Measurements from ENCODE around the gene ZFP92.
"Not testable (repeated sequence)": the region's sequence is repeated elsewhere in the genome, so short reads cannot be mapped to it uniquely, and the experiment has no call there.

Gene ZFP92

DNA sequence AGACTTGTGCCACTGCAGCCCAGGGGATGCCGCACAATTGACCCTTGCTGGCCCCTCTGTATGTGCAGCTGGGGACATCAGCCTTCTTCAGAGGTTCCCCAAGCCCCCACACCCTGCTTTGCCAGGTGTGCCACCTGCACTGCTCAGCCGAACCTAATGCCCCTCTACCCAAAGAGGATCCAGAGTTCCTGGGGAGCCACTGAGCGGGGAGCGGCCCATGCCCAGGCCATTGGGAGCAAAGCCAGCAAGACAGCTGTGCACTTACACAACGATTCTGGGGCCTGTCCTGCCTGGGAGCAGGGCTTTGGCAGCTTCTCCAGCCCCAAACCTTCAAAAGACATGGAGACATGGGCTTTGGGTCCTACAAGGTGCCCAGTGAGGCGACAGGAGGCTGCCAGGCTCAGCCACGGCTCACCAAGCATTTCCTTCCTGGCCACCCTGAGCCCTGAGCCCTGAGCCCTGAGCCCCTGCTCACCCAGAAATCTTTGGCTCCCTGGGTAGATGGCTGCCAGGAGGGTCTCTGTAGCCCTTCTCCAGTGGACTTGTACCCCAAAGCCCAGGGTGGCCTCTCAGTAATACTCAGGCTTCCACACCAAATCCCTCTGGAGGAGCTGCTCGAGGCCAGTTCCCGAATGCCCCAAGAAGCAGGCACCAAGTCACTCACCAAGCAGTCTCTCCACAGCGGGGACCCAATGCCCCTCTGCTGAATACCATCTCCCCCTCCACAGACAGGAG is 23.1 kb upstream of the ZFP92 start:
- no peak for DNase-seq

DNA sequence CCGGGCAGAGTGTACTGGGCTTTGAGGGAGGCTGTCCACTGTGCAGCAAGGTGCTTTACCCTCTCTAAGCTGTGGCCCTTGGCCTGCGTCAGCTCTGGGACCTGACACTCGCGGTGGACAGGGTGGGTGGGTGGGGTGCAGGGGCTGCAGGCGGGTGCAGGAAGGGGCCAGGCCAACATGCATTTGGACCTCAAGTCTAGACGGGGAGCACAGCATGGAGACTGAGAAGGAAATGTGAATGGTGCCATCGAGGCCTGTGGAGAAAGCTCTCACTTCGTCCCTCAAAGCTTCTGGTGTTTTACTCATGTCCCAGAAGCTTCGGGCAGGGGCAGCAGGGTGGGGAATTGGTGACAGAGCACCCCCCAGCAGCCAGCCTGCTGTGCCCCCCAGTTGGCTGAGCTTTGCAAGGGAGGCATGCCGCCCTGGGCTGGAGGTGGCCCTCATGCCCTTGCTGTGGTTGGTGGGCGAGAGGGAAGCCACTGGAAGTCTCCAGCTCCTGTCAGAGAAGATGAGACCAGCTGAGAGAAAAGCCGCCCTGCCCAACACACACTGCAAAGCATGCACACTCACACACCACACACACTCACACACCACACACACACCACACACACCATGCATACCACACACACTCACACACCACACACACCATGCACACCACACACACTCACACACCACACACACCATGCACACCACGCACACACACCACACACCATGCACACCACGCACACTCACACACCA is 22.4 kb upstream of the ZFP92 start:
- no peak for DNase-seq

DNA sequence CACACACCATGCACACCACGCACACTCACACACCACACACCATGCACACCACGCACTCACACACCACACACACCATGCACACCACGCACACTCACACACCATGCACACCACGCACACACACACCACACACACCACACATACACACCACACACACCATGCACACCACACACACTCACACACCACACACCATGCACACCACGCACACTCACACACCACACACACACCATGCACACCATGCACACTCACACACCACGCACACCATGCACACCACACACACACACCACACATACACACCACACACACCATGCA is 21.9 kb upstream of the ZFP92 start:
- DNase-seq = not testable (repeated sequence)

DNA sequence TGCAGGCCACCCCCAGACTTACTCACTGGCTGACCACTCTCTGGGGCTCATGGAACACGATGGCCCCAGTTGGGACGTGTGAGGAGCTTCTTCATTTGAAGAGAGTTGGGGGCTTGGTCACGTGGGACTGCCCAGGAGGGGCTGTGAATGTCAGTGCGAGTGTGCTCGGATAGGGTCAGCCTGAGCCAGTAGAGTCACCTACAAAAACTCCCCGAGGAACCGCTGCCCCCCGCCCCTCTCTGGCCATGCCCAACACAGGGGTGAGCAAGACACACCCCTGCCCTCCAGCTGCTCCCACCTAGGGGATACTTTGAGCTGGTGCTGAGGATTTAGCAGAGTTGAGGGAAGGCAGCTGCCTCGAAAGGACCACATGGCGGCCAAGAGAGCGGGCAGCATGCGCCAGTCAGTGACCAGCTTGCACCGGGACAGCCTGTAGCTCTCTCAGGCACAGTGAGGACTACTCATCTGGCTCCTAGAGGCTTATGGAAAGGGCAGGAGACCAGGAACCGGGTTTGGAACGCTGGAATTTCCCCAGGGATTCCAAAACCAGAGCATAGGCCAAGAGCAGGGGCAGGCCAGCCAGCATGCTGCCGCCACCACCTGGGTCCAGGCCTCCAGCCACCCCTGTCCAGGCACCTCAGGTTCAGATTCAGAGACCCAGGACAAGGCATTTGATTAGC is 18.5 kb upstream of the ZFP92 start:
- no peak for DNase-seq

DNA sequence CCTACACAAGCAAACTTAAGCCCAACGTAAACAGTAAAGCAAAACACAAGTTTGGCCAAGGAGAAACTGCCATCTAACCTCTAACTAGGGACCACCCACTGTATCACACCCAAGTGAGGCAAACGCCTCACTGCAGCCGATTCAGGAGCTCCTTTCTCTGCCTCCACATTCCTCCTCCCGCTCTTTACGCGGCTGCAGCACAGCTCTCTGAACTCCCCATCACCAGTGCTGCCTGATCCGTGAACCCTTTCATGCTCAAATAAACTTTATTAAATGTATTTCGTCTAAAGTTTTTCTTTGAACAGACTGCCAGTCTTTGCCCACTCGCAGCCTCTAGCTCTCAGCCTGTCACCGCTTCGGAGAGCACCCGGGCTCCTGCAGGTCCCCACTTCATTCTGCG is 16.7 kb upstream of the ZFP92 start:
- DNase-seq = no peak

DNA sequence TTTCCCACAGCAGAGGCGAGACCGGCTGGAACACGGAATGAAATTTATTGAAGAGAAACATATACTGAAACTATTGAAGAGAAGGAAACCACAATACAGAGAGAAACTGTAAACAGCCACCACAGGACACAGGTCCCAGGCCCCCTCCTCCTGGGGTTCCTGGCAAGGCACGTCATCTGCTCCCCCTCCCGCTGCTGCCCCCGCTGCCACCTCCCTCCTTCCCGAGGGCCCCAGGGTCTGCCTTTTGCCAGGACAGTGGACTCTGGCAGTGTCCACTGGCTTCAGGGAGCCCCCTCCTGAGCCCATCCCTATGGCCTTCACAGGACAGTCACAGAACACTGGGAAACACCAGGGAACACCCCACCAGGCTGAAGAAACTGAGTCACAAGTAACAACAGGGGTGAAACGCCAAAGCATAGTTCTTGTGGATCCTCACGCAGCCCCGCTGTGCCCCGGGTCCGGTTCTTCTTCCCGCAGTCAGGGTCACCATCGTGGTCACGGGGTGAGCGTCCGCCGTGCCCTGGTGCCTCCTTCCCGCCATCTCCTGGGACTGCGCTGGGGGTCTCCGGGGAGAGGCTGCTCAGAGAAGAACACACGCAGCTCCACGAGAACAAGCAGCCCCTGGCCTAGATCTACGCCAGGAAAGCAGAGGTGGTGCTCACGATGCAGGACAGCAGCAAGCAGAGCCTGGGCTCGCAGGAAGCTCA is 15.5 kb upstream of the ZFP92 start:
- DNase-seq = no peak

DNA sequence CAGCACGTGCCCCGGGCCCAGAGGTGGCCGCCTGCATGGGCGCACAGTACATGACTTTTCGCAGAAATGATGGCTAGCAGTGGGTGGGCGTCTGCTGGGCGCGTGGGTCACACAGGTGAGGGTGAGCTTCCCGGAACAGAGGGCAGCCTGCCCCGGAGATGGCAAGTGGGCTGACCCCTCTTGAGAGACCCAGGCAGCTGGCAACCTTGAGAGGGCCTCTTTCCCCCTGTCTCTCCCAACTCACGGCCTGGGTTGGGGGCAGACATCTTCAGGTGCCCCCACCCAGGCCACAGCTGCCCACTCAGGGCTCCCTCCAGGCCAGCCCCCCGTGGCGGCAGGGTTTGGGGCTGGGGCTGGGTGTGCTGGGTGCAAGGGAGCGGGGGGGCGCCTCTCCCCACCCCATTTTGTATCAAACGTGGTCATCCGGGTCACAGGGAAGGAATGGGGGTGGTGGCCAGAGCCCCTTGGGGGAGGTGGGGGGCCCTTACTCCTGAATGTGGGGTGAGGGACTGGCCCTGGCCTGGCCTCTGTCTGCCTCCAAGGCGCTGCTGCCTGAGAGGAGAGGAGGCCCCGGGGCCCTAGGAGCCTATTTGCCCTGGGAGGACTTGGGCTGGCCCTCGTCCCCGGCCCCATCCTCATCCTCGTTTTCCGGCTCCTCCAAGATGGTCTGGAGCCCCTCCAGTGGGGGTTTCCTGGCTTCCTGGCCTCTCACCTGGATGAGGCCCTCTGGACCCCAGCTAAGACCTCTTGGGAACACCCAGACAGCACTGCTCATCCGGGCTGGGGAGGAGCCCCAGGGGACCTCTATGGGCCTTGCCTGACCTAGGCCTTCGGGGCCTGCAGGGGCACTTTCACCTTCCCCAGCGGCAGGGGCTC is 14.7 kb upstream of the ZFP92 start:
- DNase-seq = no peak

DNA sequence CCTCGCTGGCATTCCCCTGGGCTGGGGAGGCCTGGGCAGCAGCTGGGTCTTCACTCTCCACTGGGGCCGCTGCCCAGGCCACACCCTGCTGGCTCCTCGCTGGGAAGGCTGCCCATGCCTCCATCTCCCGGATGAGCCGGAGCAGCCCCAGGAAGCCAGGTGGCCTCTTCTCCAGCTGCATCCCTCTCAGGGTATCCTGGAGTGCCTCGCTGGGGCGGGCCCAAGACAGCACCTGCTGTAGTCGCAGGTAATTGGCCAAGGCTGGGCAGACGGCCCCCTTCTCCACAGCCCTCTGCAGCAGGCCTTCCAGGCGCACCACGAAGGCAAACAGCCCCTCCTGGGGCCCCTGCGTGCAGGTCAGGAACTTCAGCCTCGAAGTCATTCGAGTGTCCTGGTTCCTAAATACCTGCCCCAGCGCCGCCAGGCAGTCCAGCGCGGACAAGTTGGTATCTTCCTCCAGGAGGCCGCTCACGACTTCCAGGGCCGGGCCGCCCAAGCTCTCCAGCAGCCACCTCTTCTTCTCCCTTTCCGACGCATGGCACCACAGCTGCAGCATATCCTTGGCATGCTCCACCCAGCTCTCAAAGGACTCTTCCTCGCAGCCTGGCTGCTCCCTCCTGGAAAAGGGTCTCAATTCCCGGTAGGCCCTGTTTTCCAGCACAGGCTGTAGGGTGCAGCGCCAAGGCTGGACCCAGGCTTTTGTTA is 13.9 kb upstream of the ZFP92 start:
- peak; percentile 21 for DNase-seq

DNA sequence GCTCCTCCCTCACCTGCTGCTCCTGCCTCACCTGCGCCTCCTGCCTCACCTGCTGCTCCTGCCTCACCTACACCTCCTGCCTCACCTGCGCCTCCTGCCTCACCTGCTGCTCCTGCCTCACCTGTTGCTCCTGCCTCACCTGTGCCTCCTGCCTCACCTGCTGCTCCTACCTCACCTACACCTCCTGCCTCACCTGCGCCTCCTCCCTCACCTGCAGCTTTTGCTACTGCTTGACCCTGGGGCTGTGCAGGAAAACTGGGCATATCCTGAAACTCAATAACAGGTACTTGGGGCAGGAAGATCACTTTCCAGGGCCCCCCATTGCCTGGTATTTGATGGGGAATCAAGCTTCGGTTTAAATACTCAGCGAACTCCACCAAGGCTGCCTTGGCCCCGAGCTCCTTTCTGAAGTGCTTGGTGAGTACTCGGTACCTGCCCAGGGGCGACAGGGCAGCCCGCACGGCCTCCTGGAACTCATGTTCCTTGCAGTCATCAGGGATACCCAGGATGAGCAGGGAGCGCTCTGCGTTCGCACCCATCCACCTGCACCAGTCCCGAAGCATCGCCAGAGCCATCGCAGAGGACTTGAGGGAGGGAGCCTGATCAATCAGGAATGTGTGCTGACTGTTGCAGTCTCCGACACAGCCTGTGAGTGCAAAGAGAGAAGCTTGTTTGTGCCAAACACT is 12.9 kb upstream of the ZFP92 start:
- peak; percentile 11 for DNase-seq

DNA sequence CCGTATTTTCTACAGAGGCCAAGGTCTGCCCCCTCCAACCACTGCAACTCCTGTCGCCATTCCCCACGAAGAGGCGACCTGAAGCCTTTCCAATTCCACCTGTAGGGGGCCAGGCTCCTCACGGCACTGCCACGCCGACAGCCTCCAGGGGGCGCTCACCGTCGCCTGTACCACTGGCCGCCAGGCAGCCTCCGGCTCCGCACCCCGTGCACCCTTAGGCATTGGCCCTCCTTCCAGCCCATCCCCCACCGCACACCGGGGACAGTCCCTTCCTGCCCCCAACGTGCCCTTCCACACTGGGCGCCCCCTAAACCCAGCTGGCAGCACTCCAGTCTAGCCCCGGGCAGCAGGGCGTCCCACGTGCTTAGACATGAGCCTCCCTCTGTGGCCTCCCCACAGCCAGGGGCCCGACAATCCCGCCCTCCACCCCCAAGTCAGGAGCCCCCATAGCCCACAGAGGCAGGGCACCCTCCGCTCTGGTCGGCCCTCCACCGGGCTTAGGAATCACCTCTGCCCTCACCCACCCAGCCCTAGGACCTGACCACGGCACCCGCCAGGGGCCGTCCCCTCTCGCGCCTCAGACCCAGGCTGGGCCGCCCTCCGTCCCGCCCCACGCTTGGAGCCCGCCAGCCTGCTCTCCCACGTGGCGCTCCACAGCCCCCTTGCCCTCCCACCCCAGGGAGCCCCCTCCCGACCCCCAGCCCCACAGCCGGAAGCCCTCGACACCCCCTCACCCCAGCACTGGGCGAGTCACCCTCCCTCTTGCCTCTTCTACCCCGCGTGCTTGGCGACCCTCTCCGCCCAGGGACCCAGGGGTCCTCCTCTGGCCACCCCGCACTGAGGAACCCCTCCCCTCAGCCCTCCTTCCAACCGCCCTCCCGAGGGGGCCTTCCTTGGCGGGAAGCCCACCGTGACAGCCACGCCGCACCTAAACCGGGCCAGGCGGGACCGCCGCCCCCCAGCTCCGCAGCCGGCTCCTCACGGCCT is 10.8 kb upstream of the ZFP92 start:
- DNase-seq = no peak

DNA sequence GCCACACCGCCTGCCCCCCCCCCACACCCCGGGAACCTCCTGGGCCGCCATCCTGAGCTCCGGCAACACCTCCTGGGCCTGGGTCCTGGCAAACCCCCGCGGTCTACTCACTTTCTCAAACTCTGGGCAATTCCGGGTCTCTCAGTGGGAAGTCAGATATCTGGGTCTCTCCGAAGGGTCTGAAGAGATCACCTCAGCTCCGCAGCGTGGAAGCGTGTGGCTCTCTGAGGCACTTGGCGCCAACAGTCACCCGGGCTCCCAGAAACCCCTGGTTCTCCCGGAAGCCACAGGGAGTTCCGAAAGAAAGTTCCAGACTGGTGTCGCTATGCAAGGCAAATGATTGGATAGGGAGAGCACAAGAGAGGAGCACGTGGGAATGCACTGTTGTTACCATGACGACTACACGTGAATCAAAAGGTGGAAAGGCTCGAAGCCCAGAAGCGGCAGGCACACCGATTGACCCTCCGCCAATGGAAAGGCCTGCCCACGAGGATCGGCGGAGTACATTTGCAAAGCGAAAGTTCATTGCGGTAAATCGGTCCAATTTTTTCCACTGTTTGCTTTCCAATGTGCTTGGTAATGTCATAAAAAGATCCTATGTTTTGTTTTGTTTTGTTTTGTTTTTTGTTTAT is 10.0 kb upstream of the ZFP92 start, which contains the start of gene PNMA6E:
TSS of gene PNMA6E (minus strand) at position 218 of the 632 bp plus-strand sequence. CDS start 2,501 bp downstream, outside the sequence.
- no peak for DNase-seq

DNA sequence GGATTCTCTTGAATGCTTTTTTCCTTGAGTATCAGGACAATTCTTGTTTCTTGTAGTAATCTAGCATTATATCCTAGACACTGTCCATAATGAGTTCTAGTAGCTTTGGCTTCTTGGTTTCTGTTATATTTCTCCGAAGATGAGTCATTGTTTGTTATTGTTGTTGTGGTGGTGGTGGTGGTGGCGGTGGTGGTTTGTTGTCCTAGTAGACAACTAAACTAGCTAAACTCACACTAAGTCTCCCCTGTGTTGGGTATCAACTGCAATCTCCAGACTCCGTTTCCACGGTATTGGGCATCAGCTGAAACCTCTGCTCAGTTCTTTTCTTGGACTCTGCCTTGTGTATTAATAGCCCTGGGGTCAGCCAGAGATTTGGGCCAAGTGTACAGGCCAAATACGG is 6.9 kb upstream of the ZFP92 start:
- DNase-seq = not testable (repeated sequence)

DNA sequence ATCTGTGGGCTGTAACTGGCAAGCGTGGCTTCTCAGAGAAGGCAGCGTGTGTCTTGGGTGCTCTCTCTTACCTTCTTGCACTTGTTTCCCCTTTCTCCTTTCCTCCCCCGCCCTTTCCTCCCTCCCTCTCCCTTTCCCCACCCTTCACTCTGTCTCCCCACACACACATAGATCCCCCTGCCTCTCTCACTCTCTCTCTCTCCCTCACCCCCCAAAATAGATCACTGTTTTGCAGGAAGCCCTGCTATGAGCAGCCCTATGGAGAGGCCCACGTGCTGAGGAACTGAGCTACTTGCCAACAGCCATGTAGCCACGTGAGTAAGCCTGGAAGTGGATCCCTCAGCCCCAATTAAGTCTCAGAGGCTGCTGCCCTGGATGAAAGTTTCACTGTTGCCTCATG is 5.8 kb upstream of the ZFP92 start:
- no peak for DNase-seq

DNA sequence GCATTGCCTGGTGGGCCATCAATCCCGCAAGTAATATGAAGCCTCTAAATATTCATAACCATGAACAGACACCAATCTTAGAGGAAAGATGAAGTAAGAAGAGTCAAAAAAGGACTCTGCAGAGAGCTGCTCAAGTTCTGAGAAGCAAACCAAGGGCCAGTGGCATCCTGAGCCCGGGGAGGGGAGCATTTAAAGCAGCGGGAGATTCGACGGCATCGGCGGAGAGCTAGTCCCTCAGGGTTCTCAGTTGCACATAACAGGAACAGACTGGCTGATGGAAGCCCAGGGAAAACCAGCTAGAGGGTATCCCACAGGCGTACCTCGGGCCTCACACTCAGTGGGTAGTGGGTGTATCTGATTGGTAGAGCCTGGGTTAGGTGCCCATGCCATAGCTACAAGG is 5.3 kb upstream of the ZFP92 start:
- no peak for DNase-seq

DNA sequence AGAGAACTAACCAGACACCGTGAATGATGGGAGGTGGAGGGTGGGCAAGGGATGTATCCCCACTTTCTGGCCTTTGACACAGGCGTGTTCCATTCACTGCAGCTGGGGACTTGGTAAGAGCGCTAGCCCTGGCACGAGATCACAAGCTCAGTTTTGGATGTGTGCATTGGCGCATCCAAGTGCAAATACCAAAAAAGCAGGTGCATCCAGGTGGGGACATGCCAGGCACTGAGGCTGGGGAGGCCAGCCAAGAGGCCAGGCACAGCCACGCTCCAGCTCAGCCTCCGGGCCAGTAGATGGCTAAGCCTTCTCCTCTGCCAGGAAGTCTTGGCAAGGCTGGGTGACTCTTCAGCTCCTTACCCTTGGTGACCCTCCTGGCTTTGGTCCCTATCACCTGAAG is 4.4 kb upstream of the ZFP92 start:
- DNase-seq = no peak

DNA sequence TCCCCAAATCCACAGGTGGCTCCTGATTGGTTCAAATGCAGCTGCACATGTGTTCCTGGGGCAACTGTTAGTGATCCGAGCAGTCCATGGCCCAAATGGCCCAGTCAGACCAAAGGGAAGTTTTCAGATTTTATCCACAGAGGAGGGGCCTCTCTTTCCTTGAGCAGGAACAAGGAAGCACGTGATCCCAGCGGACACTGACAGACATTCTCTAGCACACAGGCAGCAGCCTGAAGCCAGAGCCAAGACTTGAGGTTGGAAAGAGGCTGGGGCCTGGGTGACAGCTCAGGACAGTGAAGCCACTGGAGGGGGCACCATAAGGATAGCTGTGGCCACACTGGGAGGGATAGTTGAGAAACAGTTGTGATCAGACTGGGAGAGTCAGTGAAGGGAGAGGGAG is 3.5 kb upstream of the ZFP92 start:
- no peak for DNase-seq

DNA sequence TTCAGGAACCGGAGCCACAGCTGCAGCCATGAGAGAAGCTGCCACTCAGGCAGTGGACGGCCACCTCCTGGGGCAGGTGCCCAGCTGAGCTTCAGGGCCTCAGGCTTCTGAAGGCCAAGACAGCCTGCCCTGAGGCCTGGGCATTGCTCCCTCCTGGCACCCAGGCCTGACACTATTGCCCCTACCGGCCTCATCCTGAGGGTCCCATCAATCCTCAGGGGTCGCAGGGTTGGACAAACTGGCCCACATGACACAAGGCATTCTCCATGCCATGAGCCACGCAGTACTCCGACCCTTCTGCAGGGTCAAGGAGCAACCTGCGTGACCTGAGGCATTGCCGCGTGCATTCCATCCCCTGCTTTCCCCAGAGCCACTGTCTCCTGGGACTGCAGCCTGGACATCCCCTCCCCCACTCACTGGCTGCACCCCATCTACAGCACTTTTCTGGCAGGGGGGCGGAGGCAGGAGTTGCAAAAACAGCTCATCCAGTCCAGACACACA is 3.0 kb upstream of the ZFP92 start:
- DNase-seq = no peak

DNA sequence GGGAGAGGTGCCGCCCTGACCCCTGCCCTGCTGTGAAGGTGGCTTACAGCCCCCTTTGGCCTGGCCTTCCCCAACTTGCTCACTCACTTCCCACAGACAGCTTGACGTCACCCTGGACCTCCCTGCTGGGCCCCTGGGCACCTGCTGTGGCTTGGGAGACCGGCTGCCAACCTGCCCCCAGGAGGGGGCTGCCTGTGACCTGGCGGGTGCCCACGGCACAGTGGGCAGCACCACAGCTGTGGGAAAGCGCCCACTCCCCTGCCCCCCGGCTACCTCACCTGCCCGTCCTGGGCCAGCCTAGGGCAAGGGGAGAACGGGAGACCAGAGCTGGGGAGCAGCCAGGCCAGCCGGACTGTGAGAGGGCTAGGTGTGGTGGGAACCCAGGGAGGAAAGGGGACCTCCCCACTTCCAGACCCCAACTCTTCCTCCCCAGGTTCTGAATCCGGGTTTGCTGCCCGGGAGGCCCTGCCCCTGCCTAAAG is 2.4 kb upstream of the ZFP92 start:
- no peak for DNase-seq

Data from DMS153 (cell line).